Thymus (tissue), 2 donors: ENCODE data around the gene ZCCHC2. TPM values are rescaled to one million over a fixed set of nuclear protein-coding genes. Genes with fewer than 3 reads are reported as not detected.

Experiments used
- polyA plus RNA-seq: library from polyadenylated mRNA; stranded (reverse); fragments of 200-250 nt; gene quantifications from one replicate; pipeline ENCODE4 v1.2.3, GENCODE V29; 2013
- total RNA-seq: library from RNA; stranded (reverse); fragments of 120-200 nt; gene quantifications from one replicate; pipeline ENCODE4 v1.2.4, GENCODE V29; 2013
- donor health status: healthy.

ZCCHC2 gene
- total and polyA plus RNA-seq, 2 donors: 10.7 to 12.8 TPM

Other genes with a start within 250 kb of the ZCCHC2 start
- 5.4 TPM for gene TNFRSF11A, start 197.7 kb upstream of the ZCCHC2 start, total RNA-seq
- 3.6 TPM for gene TNFRSF11A, start 197.7 kb upstream of the ZCCHC2 start, polyA plus RNA-seq
- gene PHLPP1, start 192.5 kb downstream of the ZCCHC2 start, total RNA-seq: 4.5 TPM
- 3.2 TPM for gene PHLPP1, start 192.5 kb downstream of the ZCCHC2 start, polyA plus RNA-seq